SKM-1 treated with dmso at 0.1 percent for 144 hours (cell line): ENCODE data around the gene P3H2.
"Not testable (repeated sequence)": the region's sequence is repeated elsewhere in the genome, so short reads cannot be mapped to it uniquely, and the experiment has no call there.

Source experiments
- DNase-seq: peaks from one replicate; lab custom pipeline; 2025; ENCODE audit not compliant: unreplicated experiment; lab: John Stamatoyannopoulos, UW

Gene P3H2

GRCh38 chr3:190120269-190121060, at the start of gene P3H2:
TSS of gene P3H2 (minus strand) at chr3:190120897. CDS start at chr3:190120731, 166 bp downstream.
- peak; percentile 84 for DNase-seq

DNA sequence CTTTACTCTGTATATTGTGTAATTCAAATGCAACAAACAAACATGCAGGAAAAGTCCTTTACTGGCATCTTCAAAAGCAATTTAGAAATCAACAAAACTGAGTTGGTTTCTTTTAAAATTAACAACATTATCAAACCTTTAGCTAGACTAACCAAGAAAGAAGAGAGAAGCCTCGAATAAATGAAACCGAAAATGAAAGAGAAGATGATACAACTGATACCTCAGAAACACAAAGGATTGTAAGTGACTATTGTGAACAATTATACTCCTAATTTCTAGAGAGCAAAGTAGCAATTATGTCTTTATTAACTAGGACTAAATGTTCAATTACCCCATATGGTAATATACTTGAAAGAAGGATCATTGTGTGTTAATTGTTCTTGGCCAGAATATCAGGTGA, 49.2 kb upstream of the P3H2 start:
- no peak for DNase-seq

DNA sequence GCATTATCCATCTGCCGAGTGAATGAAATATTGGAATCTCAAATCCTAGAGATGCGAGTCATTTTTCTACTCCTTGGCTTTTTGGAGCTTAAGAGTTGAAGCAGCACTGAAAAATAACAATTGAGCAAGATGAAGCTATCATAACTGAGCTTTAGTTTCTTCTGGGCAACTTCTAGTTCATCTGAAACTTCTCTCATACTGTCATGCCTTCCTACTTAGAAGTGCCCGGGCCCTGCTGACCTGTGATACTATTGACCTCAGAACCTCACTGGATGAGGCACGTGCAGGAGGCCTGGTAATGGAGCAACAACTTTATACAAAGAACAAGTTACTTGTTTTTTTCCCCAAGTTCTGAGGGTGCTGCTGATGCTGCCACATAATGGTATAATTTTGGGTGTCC, 48.5 kb upstream of the P3H2 start:
- no peak for DNase-seq

DNA sequence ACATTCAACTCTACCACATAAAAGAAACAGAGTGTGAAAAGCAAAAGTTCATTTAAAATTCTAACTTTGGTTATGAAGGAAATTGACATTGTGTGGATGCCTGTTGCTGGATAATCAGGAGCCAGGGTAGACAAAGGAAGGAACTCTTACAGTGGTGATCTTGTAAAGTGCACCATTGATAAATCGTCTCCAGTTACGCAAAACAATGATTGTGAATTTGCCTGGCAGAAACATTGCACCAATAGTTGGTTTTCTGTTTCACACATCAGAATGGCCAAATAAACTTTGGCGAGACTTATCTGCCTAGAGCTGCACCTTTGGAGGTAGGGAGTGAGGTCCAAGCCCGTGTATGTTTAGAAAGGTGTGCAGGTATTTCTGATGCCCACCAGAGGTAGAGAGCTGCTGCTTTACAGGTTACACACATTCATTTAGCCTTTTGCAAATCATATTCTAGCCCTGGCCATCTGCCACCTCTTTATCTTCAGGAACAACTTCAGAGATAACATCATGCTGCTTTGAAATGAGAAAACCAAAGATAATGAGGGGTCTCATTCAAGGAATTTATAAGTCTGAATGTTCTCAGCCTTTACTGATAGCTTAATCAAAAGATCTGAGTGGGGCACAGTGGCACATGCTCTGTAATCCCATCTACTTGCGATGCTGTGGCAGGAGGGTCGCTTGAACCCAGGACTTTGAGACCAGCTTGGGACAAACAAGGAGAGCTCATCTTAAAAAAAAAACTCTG, 47.4 kb upstream of the P3H2 start:
- DNase-seq = no peak

DNA sequence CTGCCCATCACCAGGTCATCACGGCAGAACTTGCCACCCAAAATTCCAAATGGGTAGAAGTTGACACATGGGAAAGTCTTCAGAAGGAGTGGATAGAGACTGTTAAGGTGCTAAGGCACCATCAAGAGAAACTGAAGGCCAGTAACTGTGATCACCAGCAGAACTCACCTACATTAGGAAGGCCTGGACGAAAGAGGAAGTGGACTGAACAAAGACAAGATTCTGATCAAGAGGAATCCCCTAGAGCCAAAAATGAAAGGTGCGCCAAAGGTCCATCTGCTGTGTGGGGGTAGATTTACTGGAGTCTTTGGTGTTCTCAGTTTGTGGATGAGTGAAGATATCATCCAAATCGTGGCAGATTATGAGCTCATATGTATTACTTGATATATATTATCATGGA, 46.3 kb upstream of the P3H2 start:
- no peak for DNase-seq

GRCh38 chr3:190165253-190165652, 44.6 kb upstream of the P3H2 start:
- no peak for DNase-seq

- not testable (repeated sequence) for DNase-seq
Observed at GRCh38 chr3:190162013-190162412, 41.3 kb upstream of the P3H2 start.

GRCh38 chr3:190159902-190160435, 39.3 kb upstream of the P3H2 start:
- DNase-seq = no peak

DNA sequence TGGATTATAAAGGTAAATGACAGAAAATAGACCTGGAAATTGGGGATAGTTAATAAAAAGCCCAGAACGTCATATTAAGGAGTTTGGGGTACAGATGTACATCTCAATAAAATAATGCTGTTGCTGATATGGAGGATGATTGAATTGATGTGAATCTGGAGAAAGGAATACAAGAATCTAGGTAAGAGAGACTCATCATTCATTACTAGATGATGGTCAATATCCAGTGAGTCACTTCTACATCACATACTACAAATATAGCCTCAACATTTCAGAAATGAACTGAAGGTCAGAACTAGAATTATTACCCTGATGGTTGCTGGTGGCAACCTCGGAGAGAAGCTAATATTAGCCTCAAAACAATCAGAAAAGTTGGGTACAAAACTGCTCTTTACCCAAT, 37.6 kb upstream of the P3H2 start:
- DNase-seq = no peak

GRCh38 chr3:190155752-190156151, 35.1 kb upstream of the P3H2 start:
- no peak for DNase-seq

DNA sequence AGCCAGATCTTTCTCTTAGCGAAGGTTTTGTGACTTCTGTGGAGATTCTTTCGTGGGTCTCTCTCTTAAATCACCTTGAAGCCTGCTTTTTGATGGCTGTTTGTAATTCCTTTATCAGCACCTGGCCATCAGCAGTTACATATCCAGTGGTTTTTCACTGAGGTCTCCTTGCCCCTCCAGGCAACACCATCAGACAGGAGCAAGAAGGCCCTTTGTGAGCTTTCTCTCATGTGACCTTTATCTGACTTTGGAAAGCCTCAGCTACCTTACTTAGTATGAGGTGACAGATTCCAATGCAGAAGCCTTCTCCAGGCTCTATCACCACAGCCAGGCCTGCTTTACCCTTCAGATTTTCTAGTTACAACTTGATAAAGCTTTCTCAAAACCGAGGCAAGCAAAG, 30.0 kb upstream of the P3H2 start:
- no peak for DNase-seq

- not testable (repeated sequence) for DNase-seq
Observed at GRCh38 chr3:190149830-190150619, 29.3 kb upstream of the P3H2 start.

GRCh38 chr3:190144793-190145192, 24.1 kb upstream of the P3H2 start:
- not testable (repeated sequence) for DNase-seq

DNA sequence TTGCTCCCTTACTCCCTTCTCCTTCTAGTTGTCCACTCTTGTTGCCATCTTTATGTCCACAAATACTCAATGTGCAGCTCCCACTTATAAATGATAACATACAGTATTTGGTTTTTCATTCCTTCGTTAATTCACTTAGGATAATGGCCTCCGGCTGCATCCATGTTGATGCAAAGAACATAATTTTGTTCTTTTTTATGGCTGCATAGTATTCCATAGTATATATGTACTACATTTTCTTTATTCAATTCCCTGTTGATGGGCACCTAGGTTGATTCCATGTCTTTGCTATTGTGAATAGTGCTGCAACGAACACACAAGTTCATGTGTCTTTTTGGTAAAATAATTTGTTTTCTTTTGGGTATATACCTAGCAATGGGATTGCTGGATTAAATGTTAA, 21.3 kb upstream of the P3H2 start:
- DNase-seq = no peak

- no peak for DNase-seq
Observed at GRCh38 chr3:190139365-190139764, 18.7 kb upstream of the P3H2 start.

DNA sequence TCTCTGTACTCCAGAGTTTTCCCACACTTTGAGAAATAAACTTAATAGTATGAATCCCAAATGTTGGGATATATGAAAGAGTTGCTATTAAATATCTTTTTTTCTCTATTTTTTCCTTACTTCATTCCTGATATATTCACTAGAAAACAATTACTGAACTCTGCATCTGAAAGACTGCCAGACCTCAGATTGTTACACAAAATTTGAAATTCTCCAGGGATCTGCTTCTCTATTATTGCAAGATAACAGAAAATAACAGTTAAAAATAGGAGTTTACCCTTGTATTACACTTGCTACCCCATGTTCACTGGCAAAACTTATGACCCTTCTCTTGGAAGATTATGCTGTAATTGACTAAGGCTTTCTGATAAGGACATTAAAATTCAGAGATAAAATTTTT, 11.7 kb upstream of the P3H2 start:
- no peak for DNase-seq

GRCh38 chr3:190131329-190131728, 10.6 kb upstream of the P3H2 start:
- DNase-seq = no peak

DNA sequence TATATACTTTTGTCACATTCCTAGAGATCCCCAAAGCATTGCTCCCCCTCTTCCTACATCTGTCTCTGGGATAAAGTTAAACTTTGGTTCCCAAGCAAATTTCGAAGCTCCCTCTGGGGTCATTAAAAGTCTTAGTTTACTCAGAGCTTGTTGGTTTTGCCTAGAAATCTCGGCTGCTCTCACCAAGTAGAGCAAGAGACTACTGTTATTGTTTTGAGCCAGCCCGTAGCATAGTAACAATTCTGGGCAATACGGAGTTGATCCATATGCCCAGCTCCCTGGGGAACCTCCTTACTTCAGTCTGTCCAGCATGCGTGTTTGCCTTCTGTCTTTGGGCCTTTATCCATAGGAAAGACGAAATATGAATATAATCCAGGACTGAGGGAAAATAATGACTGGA, 10.0 kb upstream of the P3H2 start:
- no peak for DNase-seq

DNA sequence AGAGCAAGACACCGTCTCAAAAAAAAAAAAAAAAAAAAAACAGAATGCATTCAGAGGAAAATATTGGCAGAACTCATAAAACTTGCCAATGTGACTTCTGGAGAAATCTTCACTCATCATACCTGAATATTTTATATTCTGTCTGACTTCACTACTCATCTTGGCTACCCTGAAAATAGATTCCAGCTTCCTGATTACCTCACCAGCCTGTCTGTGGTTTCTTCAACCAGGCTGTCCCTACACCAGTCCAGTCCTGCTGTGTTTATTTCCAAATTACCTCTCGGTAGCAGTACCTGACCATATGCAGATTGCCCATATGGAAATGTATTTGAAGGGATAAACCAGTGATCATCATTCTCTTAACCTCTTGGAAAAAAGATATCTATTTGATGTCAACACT, 9.3 kb upstream of the P3H2 start:
- DNase-seq = no peak

GRCh38 chr3:190127797-190128196, 7.1 kb upstream of the P3H2 start:
- no peak for DNase-seq

- DNase-seq = no peak
Observed at GRCh38 chr3:190127195-190127594, 6.5 kb upstream of the P3H2 start.
